Ureter (tissue), 1 donor: ENCODE results near the gene SIRT3. TPM values are rescaled to one million over a fixed set of nuclear protein-coding genes. Genes with fewer than 3 reads are reported as not detected.
"Not testable (repeated sequence)": the region's sequence is repeated elsewhere in the genome, so short reads cannot be mapped to it uniquely, and the experiment has no call there.

Experiments
- DNase-seq: peaks from one replicate; pipeline ENCODE4 v3.0.0-alpha.2; 2020; ENCODE audit warnings: low spot score
- total RNA-seq: library from RNA; stranded (reverse); gene quantifications from one replicate; pipeline ENCODE4 v1.2.4, GENCODE V29; 2023
- donor health status: DM: yes; HTN: yes; CAD: no.

The SIRT3 gene
- total RNA-seq, 1 donor from 2014 or later: 13.9 TPM

- no peak for DNase-seq
Observed at GRCh38 chr11:240315-240714, 4.2 kb upstream of the SIRT3 start.

- DNase-seq: not testable (repeated sequence)
Observed at GRCh38 chr11:238346-238745, 2.2 kb upstream of the SIRT3 start.

GRCh38 chr11:236774-237767 is 929 bp upstream of the SIRT3 start, which contains the start of gene PSMD13:
PSMD13 (plus strand) TSS chr11:236976; CDS start chr11:237050, 74 bp downstream.
- DNase-seq: peak; percentile 86

GRCh38 chr11:235609-235996 is 539 bp downstream of the SIRT3 start:
- no peak for DNase-seq

- DNase-seq: no peak
Observed at GRCh38 chr11:235180-235579, 962 bp downstream of the SIRT3 start.

- DNase-seq: no peak
Observed at GRCh38 chr11:232783-233565, 3.2 kb downstream of the SIRT3 start.

GRCh38 chr11:230431-230830 is 5.7 kb downstream of the SIRT3 start:
- no peak for DNase-seq

- DNase-seq: no peak
Observed at GRCh38 chr11:227824-228379, 8.2 kb downstream of the SIRT3 start.

GRCh38 chr11:225734-226453 is 10.2 kb downstream of the SIRT3 start:
- no peak for DNase-seq

GRCh38 chr11:224424-224823 is 11.7 kb downstream of the SIRT3 start:
- no peak for DNase-seq

- no peak for DNase-seq
Observed at GRCh38 chr11:223884-224283, 12.3 kb downstream of the SIRT3 start.

- DNase-seq: no peak
Observed at GRCh38 chr11:223026-223789, 12.9 kb downstream of the SIRT3 start.

- no peak for DNase-seq
Observed at GRCh38 chr11:221998-222789, 13.9 kb downstream of the SIRT3 start.

- DNase-seq: no peak
Observed at GRCh38 chr11:221539-221938, 14.6 kb downstream of the SIRT3 start.

- not testable (repeated sequence) for DNase-seq
Observed at GRCh38 chr11:220641-221215, 15.4 kb downstream of the SIRT3 start.

- no peak for DNase-seq
Observed at GRCh38 chr11:218815-219593, 17.1 kb downstream of the SIRT3 start.

GRCh38 chr11:217704-218103 is 18.4 kb downstream of the SIRT3 start:
- DNase-seq: no peak

- no peak for DNase-seq
Observed at GRCh38 chr11:216081-216974, 19.8 kb downstream of the SIRT3 start.
